K562 (cell line): ENCODE data around the gene SCAF11.

Experiments used
- ESRRA ChIP-seq: fragments of 450-650 bp; IDR thresholded peaks from 2 replicates; pipeline ENCODE4 v1.6.1; 2014; ENCODE audit warnings: low read depth, mild to moderate bottlenecking, moderate library complexity, borderline replicate concordance
- FOXJ3 ChIP-seq: sonication (generic); formaldehyde crosslinking; IDR thresholded peaks from 2 replicates; pipeline ENCODE4 v1.4.0; 2020; ENCODE audit warnings: mild to moderate bottlenecking, missing genetic modification reagents
- MCM3 ChIP-seq: fragments of 450-650 bp; IDR thresholded peaks from 2 replicates; pipeline ENCODE4 v1.6.1; 2016
- TGIF2 ChIP-seq: sonication (generic); formaldehyde crosslinking; IDR thresholded peaks from 2 replicates; pipeline ENCODE4 v1.8.1; 2022; ENCODE audit warnings: mild to moderate bottlenecking, missing genetic modification reagents, moderate library complexity
- USF2 ChIP-seq: sonication (generic); formaldehyde crosslinking; IDR thresholded peaks from 2 replicates; pipeline ENCODE4 v1.5.0; 2020; ENCODE audit warnings: missing genetic modification reagents
- TF ChIP-seq, protein P1 (sequence below), 3 experiments: IDR thresholded peaks in 2 of 3; conservative IDR thresholded peaks in 1 of 3; 2 replicates each; pipeline ENCODE4 v1.5.1; 2011 to 2012; ENCODE audit warnings: low read length in 3 of 3, mild to moderate bottlenecking in 3 of 3, control low read depth in 2 of 3, improper control_type of control experiment in 1 of 3, inconsistent platforms in 1 of 3, low read depth in 1 of 3, mixed read lengths in 1 of 3, moderate library complexity in 1 of 3; ENCODE audit not compliant: insufficient read depth in 2 of 3

GRCh38 chr12:45880533-45880932 is 109.8 kb downstream of the SCAF11 start:
- TF ChIP-seq, protein P1, sequence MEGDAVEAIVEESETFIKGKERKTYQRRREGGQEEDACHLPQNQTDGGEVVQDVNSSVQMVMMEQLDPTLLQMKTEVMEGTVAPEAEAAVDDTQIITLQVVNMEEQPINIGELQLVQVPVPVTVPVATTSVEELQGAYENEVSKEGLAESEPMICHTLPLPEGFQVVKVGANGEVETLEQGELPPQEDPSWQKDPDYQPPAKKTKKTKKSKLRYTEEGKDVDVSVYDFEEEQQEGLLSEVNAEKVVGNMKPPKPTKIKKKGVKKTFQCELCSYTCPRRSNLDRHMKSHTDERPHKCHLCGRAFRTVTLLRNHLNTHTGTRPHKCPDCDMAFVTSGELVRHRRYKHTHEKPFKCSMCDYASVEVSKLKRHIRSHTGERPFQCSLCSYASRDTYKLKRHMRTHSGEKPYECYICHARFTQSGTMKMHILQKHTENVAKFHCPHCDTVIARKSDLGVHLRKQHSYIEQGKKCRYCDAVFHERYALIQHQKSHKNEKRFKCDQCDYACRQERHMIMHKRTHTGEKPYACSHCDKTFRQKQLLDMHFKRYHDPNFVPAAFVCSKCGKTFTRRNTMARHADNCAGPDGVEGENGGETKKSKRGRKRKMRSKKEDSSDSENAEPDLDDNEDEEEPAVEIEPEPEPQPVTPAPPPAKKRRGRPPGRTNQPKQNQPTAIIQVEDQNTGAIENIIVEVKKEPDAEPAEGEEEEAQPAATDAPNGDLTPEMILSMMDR (IDR thresholded peaks at IDR 0.05 in 2 of 3, conservative IDR thresholded peaks at IDR 0.05 in 1 of 3; ENCODE audit: insufficient read depth in 2 of 3, low read depth in 1 of 3, low read length in 3 of 3) = no peak
- no peak for TF ChIP-seq MCM3
- no peak for TF ChIP-seq ESRRA
- no peak for TF ChIP-seq FOXJ3 (CRISPR knock-in tag)
- TF ChIP-seq USF2 (CRISPR knock-in tag) = no peak
- TF ChIP-seq TGIF2 (CRISPR knock-in tag) = no peak
